Measurements from ENCODE around the gene MCOLN1.
A peak's percentile ranks its signal among the peaks of the same experiment; 100 is the strongest.
"Not testable (repeated sequence)": the region's sequence is repeated elsewhere in the genome, so short reads cannot be mapped to it uniquely, and the experiment has no call there.

Gene MCOLN1

DNA sequence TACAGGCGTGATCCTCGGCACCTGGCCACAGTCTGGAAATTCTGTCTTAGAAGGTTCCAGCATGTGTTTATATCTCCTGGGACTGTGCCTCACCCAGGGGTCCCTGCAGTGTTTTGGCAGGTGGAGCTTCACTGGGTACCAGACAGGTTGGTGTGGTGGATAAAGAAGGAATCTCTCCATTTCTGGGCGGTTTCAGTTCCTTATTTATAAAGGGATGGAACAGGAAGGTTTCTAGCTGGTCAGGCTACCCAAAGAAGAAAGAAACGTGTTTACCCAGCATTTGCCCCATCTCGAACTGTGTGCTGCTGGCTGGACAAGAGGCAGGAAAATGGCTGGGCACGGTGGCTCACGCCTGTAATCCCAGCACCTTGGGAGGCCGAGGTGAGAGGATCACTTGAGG is 22.9 kb downstream of the MCOLN1 start:
- DNase-seq, result no peak

DNA sequence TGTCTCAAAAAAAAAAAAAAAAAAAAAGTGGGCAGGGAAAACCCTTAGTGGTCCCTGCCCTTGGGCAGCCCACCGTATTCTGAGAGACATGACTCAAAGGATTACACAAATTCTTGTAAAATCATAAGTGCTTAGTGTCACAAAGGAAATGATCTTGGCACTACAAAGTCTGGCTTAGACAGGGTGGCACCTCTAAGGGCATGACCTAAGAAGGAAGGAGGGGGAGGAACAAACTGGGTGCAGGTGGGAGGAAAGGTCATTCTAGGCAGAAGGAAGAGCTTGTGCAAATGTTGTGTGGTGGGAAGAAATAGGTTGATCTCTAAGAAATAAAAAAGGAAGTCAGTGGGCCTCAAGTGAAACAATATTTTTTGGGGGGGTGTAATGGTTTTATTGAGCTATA is 23.5 kb downstream of the MCOLN1 start:
- DNase-seq, result no peak

DNA sequence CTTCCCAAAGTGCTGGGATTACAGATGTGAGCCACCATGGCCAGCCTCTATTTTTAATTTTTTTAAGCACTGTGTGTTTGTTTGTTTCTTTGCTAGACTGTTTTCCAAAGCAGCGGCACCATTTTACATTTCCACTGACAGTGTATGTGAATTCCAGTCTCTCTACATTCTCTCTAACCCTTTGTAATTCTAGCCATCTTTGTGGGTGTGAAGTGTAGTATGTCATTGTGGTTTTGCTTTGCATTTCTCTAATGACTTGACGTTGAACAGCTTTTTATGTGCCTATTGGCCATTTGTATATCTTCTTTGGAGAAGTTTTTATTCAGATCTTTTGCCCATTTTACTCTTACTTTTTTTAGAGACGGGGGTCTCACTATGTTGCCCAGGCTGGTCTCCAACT is 24.7 kb downstream of the MCOLN1 start:
- no peak for DNase-seq

DNA sequence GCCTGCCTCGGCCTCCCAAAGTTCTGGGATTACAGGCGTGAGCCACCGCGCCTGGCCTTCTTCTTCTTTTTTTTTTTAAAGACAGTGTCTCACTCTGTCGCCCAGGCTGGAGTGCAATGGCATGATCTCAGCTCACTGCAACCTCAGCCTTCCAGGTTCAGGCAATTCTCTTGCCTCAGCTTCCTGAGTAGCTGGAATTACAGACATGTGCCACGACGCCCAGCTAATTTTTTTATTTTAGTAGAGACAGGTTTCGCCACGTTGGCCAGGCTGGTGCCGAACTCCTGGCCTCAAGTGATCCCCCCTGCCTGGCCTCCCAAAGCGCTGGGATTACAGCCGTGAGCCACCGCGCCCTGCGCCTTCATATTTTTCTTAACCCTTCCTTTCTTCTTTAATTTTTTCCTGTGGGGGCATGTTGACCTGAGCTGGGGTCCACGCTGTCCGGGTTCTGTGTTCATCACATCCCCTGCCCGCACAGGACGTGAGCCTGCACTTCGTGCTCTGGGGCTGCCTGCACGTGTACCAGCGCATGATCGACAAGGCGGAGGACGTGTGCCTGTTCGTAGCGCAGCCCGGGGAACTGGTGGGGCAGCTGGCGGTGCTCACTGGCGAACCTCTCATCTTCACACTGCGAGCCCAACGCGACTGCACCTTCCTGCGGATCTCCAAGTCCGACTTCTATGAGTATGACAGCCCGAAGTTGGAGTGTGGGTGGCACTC is 27.2 kb downstream of the MCOLN1 start:
- DNase-seq, result no peak

DNA sequence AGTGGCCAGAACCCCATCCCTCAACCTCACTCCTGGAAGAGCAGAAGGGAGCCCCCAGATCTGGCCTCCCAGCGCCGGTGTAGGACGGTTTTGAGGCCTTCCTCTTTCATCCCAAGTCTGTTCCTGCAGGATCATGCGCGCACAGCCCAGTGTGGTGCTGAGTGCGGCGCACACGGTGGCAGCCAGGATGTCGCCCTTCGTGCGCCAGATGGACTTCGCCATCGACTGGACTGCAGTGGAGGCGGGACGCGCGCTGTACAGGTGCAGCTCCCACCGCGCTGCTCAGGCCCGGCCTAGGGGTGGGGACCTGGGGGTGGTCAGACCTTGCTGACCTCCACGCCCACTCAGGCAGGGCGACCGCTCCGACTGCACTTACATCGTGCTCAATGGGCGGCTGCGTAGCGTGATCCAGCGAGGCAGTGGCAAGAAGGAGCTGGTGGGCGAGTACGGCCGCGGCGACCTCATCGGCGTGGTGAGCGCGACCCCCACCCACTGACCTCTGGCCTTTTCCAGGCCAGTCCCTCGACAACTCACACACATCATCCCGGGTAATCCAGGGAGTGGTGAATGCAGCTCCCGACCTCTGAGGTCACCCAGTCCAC is 27.8 kb downstream of the MCOLN1 start:
- DNase-seq, result no peak

DNA sequence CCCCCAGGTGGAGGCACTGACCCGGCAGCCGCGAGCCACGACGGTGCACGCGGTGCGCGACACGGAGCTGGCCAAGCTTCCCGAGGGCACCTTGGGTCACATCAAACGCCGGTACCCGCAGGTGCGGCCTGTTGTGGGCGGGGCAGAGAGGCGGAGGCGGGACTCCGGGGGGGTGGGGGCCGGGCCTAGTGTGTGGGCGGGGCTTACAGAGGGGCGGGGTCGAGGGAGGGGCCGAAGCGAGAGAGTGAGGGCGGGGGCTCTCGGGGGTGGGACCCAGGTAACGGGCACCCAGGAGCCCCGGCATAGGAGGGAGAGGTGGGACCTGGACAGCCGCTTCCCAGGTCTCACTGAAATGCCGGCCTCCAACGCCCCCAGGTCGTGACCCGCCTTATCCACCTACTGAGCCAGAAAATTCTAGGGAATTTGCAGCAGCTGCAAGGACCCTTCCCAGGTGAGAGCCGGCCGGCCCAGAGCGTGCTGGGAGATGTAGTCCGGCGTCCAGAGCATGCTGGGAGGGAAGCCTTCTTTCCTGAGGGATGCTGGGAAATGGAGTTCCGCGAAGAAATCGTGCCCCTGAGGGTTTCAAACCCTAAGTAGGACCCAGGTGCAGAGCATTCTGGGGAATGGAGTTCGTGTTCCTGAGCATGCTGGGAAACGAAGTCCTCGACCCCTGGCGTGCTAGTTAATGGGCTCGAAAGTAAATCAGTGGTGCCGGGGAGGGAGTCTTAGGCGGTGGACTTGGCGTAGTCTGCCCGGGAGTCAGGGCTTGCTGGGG is 28.8 kb downstream of the MCOLN1 start:
- DNase-seq, result peak; percentile 96

DNA sequence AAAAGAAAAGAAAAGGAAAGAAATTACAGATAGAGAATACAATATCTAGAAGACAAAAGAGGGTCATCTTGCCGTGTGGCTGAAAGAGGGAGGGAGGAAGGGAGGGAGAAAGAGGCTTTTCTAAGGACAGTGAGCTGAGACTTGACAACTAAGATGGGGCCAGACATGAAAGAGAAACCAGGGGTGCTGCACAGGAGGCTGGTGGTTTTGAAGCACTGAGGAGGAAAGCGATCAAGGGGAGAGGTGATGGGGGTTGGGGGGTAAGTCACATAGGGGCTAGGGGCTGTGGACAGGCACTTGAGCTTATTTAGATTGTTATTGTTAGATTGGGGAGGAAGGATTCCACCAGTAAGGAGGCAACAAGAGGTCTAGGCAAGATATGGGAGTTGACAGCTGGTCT is 30.4 kb downstream of the MCOLN1 start:
- DNase-seq, result no peak

DNA sequence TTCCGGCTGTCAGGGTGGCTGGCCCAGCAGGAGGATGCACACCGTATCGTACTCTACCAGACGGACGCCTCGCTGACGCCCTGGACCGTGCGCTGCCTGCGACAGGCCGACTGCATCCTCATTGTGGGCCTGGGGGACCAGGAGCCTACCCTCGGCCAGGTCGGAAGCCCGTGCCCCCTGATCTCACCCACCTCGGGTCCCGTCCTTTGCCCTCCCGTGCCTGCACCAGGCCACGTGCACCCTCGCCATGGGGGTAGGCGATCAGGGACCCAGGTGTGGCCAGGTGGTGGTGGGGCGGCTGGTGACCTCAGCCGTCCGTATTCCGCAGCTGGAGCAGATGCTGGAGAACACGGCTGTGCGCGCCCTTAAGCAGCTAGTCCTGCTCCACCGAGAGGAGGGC is 32.1 kb downstream of the MCOLN1 start:
- DNase-seq, result no peak

DNA sequence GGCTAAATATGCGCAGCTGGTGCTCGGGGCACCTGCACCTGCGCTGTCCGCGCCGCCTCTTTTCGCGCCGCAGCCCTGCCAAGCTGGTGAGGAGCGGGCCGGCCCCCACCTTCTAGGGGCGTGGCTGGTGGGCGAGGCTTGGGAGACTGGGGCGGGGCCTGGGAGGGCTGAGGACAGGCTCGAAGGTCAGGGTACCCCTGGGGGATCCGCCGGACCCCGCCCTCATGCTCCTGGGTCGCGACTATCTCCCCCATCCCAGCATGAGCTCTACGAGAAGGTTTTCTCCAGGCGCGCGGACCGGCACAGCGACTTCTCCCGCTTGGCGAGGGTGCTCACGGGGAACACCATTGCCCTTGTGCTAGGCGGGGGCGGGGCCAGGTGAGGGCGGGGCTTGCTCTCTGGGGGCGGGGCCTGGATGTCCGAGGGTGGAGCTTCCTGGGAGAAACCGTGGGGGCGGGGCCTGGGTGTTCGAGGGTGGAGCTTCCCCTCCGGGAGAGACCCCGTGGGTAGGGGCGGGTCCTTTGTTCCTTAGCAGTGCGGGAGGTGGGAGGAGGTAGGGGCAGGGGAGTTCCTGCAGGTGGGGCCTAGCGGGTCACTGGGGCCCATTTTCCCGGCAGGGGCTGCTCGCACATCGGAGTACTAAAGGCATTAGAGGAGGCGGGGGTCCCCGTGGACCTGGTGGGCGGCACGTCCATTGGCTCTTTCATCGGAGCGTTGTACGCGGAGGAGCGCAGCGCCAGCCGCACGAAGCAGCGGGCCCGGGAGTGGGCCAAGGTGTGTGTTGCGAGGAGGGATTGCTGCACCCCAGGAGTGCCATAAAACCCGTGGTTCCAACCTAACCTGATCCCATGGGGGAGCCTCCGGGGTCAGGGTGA is 32.8 kb downstream of the MCOLN1 start:
- DNase-seq, result no peak

DNA sequence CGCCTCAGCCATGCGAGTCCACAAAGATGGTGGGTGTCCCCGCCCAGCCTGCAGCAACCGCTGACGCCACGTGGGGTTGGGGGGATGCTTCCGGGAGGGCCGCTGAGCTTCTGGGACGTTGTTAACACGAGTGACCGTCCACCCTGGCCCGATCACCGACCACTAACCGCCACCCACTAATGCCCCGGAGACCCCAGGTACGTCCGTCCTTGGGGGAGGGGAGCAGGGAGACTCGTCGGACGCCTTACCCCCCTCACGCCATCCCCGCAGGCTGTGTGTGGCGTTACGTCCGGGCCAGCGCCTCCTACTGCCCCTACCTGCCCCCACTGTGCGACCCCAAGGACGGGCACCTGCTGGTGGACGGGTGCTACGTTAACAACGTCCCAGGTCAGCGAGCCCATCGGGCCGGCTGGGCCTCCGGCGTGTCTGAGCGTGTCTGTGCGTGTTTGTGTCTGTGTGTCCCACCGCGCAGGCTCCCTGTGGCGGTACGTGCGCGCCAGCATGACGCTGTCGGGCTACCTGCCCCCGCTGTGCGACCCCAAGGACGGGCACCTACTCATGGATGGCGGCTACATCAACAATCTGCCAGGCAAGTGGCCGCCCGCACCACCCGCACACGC is 34.4 kb downstream of the MCOLN1 start:
- no peak for DNase-seq

DNA sequence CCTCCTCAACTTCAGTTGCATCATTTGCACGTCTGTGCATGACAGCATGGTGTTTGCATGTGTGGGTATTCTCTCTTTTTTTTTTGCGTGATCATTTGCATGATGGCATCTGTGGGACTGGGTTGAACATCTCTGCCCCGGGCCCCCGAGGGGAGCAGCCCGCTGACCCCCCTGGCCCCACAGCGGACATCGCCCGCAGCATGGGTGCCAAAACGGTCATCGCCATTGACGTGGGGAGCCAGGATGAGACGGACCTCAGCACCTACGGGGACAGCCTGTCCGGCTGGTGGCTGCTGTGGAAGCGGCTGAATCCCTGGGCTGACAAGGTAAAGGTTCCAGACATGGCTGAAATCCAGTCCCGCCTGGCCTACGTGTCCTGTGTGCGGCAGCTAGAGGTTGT is 36.2 kb downstream of the MCOLN1 start:
- DNase-seq, result no peak

DNA sequence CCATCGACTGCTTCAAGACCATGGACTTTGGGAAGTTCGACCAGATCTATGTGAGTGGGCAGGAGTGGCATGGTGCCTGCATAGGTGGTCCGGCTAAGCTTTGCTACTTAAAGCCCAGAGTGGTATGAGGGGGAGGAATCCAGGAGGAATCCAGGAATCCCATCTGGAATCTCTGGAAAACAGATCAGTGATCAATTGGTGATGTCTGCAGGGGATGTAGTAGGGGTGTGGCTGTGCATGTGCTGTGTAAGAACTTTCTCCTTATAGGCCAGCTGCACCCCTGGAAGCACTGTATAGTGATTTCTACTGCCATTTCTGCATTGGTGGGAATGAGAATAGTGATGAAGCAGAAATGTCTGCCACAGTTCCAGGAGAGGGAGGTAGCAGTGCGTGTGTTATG is 36.7 kb downstream of the MCOLN1 start:
- DNase-seq, result no peak

DNA sequence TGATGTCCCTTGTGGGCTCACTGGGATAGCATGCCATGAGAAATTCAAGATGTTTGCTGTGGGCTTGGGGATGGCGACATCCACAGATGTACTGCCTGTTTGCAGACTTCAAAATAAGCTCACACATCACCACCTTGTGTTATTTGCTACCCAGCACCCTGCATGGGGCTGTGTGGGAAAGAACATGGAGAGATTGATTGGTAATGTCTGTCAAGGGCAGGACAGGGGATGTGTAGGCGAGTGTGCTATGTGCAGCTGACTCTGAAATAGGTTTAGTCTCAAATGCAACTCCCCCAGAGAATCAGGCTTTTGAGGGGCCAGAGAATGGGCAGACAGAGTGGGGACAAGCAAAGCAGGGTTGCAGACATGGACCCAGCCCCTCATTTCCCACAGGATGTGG is 37.8 kb downstream of the MCOLN1 start:
- DNase-seq, result no peak

DNA sequence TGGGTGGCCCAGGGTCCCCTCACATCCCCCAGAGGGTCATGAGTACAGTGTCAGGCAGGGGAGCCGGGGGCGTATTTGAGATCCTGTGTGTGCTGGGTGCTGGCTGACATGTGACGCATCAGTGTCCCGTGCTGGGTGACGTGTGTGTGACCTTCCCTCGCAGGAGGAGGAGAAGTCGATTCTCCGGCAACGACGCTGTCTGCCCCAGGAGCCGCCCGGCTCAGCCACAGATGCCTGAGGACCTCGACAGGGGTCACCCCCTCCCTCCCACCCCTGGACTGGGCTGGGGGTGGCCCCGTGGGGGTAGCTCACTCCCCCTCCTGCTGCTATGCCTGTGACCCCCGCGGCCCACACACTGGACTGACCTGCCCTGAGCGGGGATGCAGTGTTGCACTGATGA is 38.9 kb downstream of the MCOLN1 start:
- DNase-seq, result no peak

DNA sequence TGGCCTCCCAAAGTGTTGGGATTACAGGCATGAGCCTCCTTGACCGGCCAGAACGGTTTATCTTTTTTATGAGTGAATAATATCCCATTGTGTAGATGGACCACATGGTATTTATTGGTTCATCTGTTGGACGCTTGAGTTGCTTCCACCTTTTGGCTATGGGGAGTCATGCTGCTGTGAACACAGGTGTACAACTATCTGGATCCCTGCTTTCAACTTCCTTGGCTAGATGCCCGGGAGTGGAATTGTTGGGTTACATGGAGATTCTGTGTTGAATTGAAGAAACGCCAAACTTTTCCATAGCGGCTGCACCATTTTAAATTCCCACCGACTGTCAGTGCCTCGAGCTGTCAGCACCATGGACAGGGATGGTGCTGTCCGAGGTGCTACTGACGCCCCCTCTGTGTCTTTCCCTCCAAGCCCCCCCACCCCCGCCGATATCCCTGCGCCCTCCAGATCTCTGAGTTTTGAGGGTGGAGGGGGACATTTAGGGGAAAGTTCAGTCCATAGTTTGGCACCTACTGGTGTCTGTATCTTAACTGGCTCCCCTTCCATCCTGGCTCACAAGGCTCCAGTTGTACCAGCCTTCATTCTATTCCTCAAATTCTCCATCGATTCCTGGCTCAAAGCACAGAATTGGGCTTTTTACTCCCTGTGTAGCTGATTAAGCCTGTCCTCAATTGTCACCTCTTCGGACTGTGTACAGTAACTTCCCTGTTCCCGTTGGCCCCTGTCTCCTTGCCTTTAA is 40.4 kb downstream of the MCOLN1 start:
- no peak for DNase-seq

DNA sequence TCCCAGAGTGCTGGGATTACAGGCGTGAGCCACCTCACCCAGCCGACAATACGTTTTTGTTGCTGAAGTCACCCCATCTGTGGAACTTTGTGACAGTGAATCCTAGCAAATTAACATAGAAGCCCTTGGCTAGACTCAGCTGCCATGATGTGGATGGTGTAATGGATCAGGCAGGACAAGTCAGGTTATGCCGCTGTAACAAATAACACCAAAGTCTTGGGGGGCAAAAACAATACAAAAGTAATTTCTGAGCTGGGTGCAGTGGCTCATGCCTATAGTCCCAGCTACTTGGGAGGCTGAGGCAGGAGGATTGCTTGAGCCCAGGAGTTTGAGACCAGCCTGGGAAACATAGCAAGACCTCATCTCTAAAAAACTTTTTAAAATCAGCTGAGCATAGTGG is 42.4 kb downstream of the MCOLN1 start:
- DNase-seq, result no peak

DNA sequence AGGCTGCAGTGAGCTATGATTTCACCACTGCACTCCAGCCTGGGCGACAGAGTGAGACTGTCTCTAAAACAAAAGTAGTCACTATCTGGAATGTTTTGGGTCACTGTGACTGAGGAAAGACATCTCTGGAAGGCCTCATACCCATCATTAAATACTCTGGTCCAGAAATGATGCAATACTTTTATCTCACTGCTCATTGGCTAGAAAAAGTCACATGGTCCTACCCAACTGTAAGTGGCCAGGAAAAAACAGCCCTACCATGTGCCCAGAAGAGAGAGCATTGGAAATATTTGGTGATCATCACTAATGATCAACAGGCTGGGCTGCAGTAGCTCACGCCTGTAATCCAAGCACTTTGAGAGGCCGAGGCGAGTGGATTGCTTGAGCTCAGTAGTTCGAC is 42.9 kb downstream of the MCOLN1 start:
- no peak for DNase-seq

DNA sequence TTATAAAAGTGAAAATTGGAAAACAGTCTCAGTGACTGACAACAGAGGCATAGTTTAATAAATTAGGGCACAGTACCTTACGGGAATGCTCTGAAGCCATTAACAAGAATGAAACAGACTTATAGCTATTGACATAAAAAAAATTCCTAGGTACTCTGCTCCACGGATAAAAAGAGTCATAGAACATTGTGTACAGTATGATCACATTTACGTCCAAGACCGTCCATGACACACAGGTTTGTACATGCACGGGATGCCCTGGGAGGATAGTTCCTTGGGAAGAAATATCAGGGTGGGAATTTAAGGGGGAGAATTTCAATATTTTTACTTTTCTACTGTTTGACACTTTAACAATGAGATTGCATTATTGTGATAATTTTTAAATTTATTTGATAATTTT is 48.3 kb downstream of the MCOLN1 start:
- no peak for DNase-seq

DNA sequence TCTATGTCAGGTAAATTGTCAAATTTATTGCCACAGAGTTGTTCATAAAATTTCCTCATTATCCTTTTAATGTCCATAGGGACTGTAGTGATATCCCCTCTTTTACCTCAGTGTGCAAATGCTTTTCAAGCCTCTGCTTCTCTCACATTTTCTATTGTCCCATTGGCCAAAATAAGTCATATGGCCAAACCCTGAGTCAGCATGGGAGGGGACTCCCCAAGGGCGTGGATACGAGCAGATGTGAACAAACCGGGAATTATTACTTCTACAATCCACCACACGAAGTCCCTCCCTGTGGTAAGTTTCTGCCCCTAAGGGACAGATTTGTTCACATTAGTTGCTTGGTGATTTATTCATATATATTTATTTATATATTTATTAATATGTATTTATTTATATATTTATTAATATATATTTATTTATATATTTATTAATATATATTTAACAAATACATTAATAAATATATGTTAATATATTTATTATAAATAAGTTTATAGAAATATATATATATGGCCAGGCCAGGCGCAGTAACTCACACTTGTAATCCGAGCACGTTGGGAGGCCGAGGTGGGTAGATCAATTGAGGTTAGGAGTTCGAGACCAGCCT is 53.1 kb downstream of the MCOLN1 start:
- no peak for DNase-seq

DNA sequence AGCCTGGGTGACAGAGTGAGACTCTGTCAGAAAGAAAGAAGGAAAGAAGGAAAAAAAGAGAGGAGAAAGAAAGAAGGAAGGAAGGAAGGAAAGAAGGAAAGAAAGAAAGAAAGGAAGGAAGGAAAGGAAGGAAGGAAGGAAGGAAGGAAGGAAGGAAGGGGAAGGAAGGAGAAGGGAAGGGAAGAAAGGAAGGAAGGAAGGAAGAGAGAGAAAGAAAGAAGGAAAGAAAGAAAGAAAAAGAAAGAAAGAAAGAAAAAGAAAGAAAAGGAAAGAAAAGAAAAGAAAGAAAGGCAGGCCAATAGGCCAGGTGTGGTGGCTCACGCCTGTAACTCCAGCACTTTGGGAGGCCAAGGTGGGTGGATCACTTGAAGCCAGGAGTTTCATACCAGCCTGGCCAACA is 55.0 kb downstream of the MCOLN1 start:
- not testable (repeated sequence) for DNase-seq

DNA sequence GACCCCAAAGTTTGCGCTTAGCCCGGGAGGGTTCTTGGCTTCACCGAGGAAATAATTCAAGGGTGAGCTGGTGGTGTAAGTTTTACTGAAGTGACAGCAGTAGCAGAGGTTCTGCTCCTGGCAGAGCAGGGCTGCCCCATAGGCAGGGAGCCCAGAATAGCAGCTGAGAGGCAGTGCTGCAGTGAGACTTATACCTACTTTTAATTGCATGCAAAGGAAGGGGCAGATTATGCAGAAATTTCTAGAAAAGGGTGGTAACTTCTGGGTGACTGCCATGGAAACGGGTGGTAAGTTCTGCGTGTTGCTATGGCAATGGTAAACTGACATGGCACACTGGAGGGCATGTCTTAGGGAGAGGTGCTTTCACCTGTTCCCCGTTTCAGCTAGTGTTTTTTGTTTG is 55.7 kb downstream of the MCOLN1 start:
- no peak for DNase-seq

DNA sequence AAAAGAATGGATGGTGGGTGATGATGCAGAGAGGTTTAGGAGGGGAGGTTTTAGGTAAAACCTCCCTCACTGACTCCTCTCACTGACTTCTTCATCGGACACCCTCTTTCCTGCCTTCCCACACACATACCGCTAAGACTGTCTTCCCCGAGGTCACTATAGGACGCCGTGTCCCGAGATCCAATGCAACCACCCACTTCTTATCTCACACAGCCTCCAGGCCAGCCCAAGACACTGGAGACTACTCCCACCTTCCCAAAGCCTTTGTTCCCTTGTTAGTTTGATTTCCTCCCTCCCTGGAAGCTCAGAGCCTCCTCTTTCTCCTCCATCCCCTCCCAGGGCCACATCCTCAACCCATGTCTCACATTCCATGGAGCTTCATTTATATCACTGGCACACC is 56.8 kb downstream of the MCOLN1 start:
- no peak for DNase-seq

Measured in NCI-H2171 (cell line).